SK-N-SH (cell line): ENCODE data around the gene DBNDD2. TPM values are rescaled to one million over a fixed set of nuclear protein-coding genes. Genes with fewer than 3 reads are reported as not detected.
A peak's percentile ranks its signal among the peaks of the same experiment; 100 is the strongest.

Experiments
- CTCF ChIA-PET: fragments of 300-600, 350-600 bp; formaldehyde crosslinking; extraction: SDS; loops from one replicate; lab custom pipeline; 2021; lab: Yijun Ruan, JAX
- POLR2A ChIA-PET: fragments of 350-600 bp; sonication (Branson Sonifier 250); formaldehyde crosslinking; extraction: SDS; loops from one replicate; lab custom pipeline; 2020; ENCODE audit warnings: antibody characterized with exemption, inconsistent platforms; lab: Yijun Ruan, JAX
- DNase-seq: peaks from one replicate; pipeline ENCODE4 v3.0.0; 2012
- H2AFZ ChIP-seq: fragments of 200-600 bp; sonication (generic); 2 replicates; pipeline ENCODE4 v1.8.1; 2016; ENCODE audit warnings: antibody characterized with exemption, mild to moderate bottlenecking, low read depth
- H3F3A ChIP-seq: fragments of 200-600 bp; sonication (generic); replicated peaks from 2 replicates; pipeline ENCODE3; 2016; ENCODE audit warnings: antibody characterized with exemption, mild to moderate bottlenecking; ENCODE audit not compliant: insufficient read depth
- H3K27ac ChIP-seq, 2 experiments: fragments of 200-500 bp in 1 of 2; fragments of 200-600 bp in 1 of 2; sonication (Bioruptor generic) in 1 of 2; sonication (generic), shearing (Covaris generic) in 1 of 2; 2 replicates each; pipeline versions ENCODE4 v1.5.1 to v1.6.1; 2014 to 2016; ENCODE audit warnings: low read depth in 2 of 2, inconsistent platforms in 1 of 2, low read length in 1 of 2, mild to moderate bottlenecking in 1 of 2, mixed read lengths in 1 of 2
- H3K27me3 ChIP-seq: fragments of 200-600 bp; sonication (generic), shearing (Covaris generic); 2 replicates; pipeline ENCODE4 v1.6.1; 2016; ENCODE audit warnings: mixed run types; ENCODE audit not compliant: insufficient read depth
- H3K36me3 ChIP-seq, 2 experiments: fragments of 200-500 bp in 1 of 2; fragments of 200-600 bp in 1 of 2; sonication (Bioruptor generic) in 1 of 2; sonication (generic) in 1 of 2; replicated peaks in 1 of 2; 2 replicates each; pipeline versions ENCODE3 to v1.5.1; 2014 to 2016; ENCODE audit warnings: low read length in 1 of 2, mild to moderate bottlenecking in 1 of 2; ENCODE audit not compliant: insufficient read depth in 2 of 2, control insufficient read depth in 1 of 2
- H3K4me1 ChIP-seq, 2 experiments: fragments of 200-500 bp in 1 of 2; fragments of 200-600 bp in 1 of 2; sonication (Bioruptor generic) in 1 of 2; sonication (generic), shearing (Covaris generic) in 1 of 2; 2 replicates each; pipeline versions ENCODE4 v1.5.1 to v1.6.1; 2014 to 2016; ENCODE audit warnings: low read depth in 1 of 2, low read length in 1 of 2, mixed run types in 1 of 2; ENCODE audit not compliant: insufficient read depth in 2 of 2, control insufficient read depth in 1 of 2
- H3K4me2 ChIP-seq: fragments of 200-600 bp; sonication (generic), shearing (Covaris generic); 2 replicates; pipeline ENCODE4 v1.6.1; 2017; ENCODE audit warnings: mixed run types
- H3K4me3 ChIP-seq, 2 experiments: fragments of 200-500 bp in 1 of 2; fragments of 200-600 bp in 1 of 2; sonication (Bioruptor generic) in 1 of 2; sonication (generic), shearing (Covaris generic) in 1 of 2; 2 replicates each; pipeline versions ENCODE4 v1.5.1 to v1.8.1; 2014 to 2016; ENCODE audit warnings: low read depth in 2 of 2, inconsistent platforms in 1 of 2, low read length in 1 of 2, mild to moderate bottlenecking in 1 of 2, mixed read lengths in 1 of 2, moderate library complexity in 1 of 2
- H3K79me2 ChIP-seq: fragments of 200-600 bp; sonication (generic); 2 replicates; pipeline ENCODE4 v1.8.1; 2017; ENCODE audit warnings: mild to moderate bottlenecking; ENCODE audit not compliant: insufficient read depth
- H3K9ac ChIP-seq: fragments of 200-600 bp; sonication (generic); 2 replicates; pipeline ENCODE4 v1.6.1; 2017; ENCODE audit warnings: mixed run types
- H3K9me2 ChIP-seq: fragments of 200-600 bp; sonication (generic); 2 replicates; pipeline ENCODE4 v1.6.1; 2017; ENCODE audit warnings: mixed run types
- H3K9me3 ChIP-seq: fragments of 200-600 bp; sonication (generic); 2 replicates; pipeline ENCODE4 v1.6.1; 2017; ENCODE audit warnings: mixed run types, mild to moderate bottlenecking, moderate library complexity
- H4K20me1 ChIP-seq: fragments of 200-600 bp; sonication (generic); 2 replicates; pipeline ENCODE4 v1.6.1; 2017; ENCODE audit warnings: mild to moderate bottlenecking, mixed run types; ENCODE audit not compliant: insufficient read depth
- CHD2 ChIP-seq: fragments of 150-350 bp; IDR thresholded peaks from 2 replicates; pipeline ENCODE4 v1.6.1; 2018; ENCODE audit warnings: low read length; ENCODE audit not compliant: partially characterized antibody
- EP300 ChIP-seq, 2 experiments: IDR thresholded peaks; 2 replicates each; pipeline versions ENCODE4 v1.4.0 to v1.6.1; 2012; ENCODE audit warnings: borderline replicate concordance in 1 of 2, low read depth in 1 of 2, low read length in 1 of 2
- EZH2phosphoT487 ChIP-seq: fragments of 200-600 bp; sonication (generic); IDR thresholded peaks from 2 replicates; pipeline ENCODE4 v1.6.1; 2017; ENCODE audit warnings: low read depth, mixed run types, mild to moderate bottlenecking, antibody characterized with exemption, moderate library complexity, borderline replicate concordance
- FOSL2 ChIP-seq: IDR thresholded peaks from 2 replicates; pipeline ENCODE4 v1.4.0; 2012; ENCODE audit warnings: low read depth, mild to moderate bottlenecking, moderate library complexity, borderline replicate concordance
- FOXM1 ChIP-seq: IDR thresholded peaks from 2 replicates; pipeline ENCODE4 v1.4.0; 2012; ENCODE audit warnings: low read depth, mild to moderate bottlenecking
- GATA2 ChIP-seq: sonication (generic); formaldehyde crosslinking; IDR thresholded peaks from 2 replicates; pipeline ENCODE4 v1.5.0; 2020; ENCODE audit warnings: mild to moderate bottlenecking, missing genetic modification reagents
- MXI1 ChIP-seq: IDR thresholded peaks from 2 replicates; pipeline ENCODE4 v1.6.1; 2012; ENCODE audit warnings: mild to moderate bottlenecking, low read depth, low read length, improper control_type of control experiment
- NFIC ChIP-seq: IDR thresholded peaks from 2 replicates; pipeline ENCODE4 v1.4.0; 2012; ENCODE audit warnings: borderline replicate concordance
- NRF1 ChIP-seq: IDR thresholded peaks from 2 replicates; pipeline ENCODE4 v1.6.1; 2012; ENCODE audit warnings: low read depth, mild to moderate bottlenecking, low read length
- POLR2AphosphoS5 ChIP-seq: IDR thresholded peaks from 2 replicates; pipeline ENCODE4 v1.6.1; 2012; ENCODE audit warnings: low read depth, low read length
- RCOR1 ChIP-seq: fragments of 150-350 bp; IDR thresholded peaks from 2 replicates; pipeline ENCODE4 v1.6.1; 2017; ENCODE audit warnings: antibody characterized with exemption, low read length
- RFX5 ChIP-seq: IDR thresholded peaks from 2 replicates; pipeline ENCODE4 v1.6.1; 2012; ENCODE audit warnings: mild to moderate bottlenecking, improper control_type of control experiment, low read length
- RXRA ChIP-seq: IDR thresholded peaks from 2 replicates; pipeline ENCODE4 v1.4.0; 2012; ENCODE audit warnings: low read depth, mild to moderate bottlenecking, borderline replicate concordance
- SIN3A ChIP-seq: IDR thresholded peaks from 2 replicates; pipeline ENCODE4 v1.6.1; 2012; ENCODE audit warnings: low read depth, mild to moderate bottlenecking, low read length, moderate library complexity, borderline replicate concordance
- TAF1 ChIP-seq: IDR thresholded peaks from 2 replicates; pipeline ENCODE4 v1.6.1; 2012; ENCODE audit warnings: low read depth, mild to moderate bottlenecking, low read length, moderate library complexity, borderline replicate concordance
- TCF12 ChIP-seq: IDR thresholded peaks from 2 replicates; pipeline ENCODE4 v1.4.0; 2012
- TEAD4 ChIP-seq: IDR thresholded peaks from 2 replicates; pipeline ENCODE4 v1.4.0; 2012; ENCODE audit warnings: mild to moderate bottlenecking, borderline replicate concordance; ENCODE audit not compliant: insufficient read depth
- WGBS: methylation state at CpG from one replicate; pipeline ENCODE4 v1.1.6; 2017; ENCODE audit warnings: low lambda C conversion rate; 5-methylcytosine and 5-hydroxymethylcytosine counted together
- polyA plus RNA-seq, 3 experiments: library from polyadenylated mRNA; depleted of rRNA; stranded (reverse); fragments of >200 nt; gene quantifications; 2 replicates each; pipeline ENCODE4 v1.2.3, GENCODE V29; 2012
- TF ChIP-seq, protein P1 (sequence below): IDR thresholded peaks from 2 replicates; pipeline ENCODE4 v1.4.0; 2012; ENCODE audit warnings: low read depth
- TF ChIP-seq, protein P2 (sequence below): IDR thresholded peaks from 2 replicates; pipeline ENCODE4 v1.4.0; 2012; ENCODE audit warnings: low read depth, borderline replicate concordance
- TF ChIP-seq, protein P3 (sequence below): IDR thresholded peaks from 2 replicates; pipeline ENCODE4; 2012
- TF ChIP-seq, protein P4 (sequence below): fragments of 150-350 bp; IDR thresholded peaks from 2 replicates; pipeline ENCODE4 v1.6.1; 2016; ENCODE audit warnings: mild to moderate bottlenecking, low read depth, low read length
- TF ChIP-seq, protein P5 (sequence below): fragments of 200-600 bp; sonication (generic); IDR thresholded peaks from 2 replicates; pipeline ENCODE4 v1.6.1; 2017; ENCODE audit warnings: antibody characterized with exemption, mild to moderate bottlenecking, moderate library complexity
- TF ChIP-seq, protein P6 (sequence below): IDR thresholded peaks from 2 replicates; pipeline ENCODE4 v1.6.1; 2012; ENCODE audit warnings: mild to moderate bottlenecking, low read depth, low read length, moderate library complexity

DBNDD2 gene
- polyA plus RNA-seq, 1 of the 3 experiments (the other 2 are of a cell fraction): 22.4 TPM

DNA sequence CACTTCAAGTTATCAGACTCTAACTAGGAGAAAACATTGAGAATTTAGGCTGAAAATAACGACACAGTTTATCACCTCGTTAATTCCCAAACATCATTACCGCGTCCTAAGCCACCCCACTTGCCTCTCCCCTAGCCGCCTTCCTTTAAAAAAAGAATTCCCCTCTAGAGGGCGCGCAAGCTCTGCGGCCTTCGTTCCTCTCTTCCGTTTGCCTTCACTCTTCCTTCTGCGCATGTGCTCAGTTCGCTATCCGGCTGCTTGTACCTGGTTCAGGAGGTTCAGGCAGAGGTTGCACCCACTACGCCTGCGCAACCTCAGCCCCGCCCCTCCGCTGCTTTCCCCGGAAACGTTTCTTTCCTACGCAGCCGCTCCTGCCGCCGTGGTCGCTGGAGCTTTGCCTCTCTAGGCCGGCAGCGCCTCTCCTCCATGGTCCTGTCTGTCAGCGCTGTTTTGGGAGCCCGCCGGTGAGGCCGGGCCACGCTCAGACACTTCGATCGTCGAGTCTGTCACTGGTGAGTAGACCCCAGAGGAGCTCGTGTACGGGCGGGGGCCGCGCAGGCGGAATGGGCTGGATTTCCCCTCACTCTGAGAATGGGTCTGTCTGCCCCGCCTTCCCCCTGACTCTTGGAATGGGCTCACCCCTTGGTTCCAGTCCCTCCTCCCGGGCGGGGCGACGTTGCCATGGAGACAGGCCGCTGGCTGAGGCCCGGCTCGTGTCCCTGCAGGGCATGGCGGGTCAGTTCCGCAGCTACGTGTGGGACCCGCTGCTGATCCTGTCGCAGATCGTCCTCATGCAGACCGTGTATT, 45.1 kb upstream of the DBNDD2 start, which contains the start of gene SYS1:
Gene SYS1, plus strand, starts transcription at position 353 of the 807 bp plus-strand sequence. Its CDS starts 376 bp downstream, at position 729.
- Histone ChIP-seq H3F3A (no peaks in the 10 kb centered on the region), H3K36me3 (peaks cover 21 to 30% of the 10 kb centered on the region in 2 experiments), H3K9me2 (no peaks in the 10 kb centered on the region), H3K79me2 (peaks cover 27% of the 10 kb centered on the region), H3K9me3 (no peaks in the 10 kb centered on the region), H4K20me1 (no peaks in the 10 kb centered on the region), H3K4me1 (peaks cover 0 to 11% of the 10 kb centered on the region in 2 experiments; a peak in 2 of 4 replicates), H2AFZ (peak within 1 kb of the TSS; percentile 90; the same call in 1 of the 2 replicates), H3K4me3 (peak within 1 kb of the TSS; percentile 80 to 92), H3K27ac (peak within 1 kb of the TSS; percentile 91 to 97), H3K9ac (peak within 1 kb of the TSS; percentile 85), H3K4me2 (peak within 1 kb of the TSS; percentile 92), H3K27me3 (no peaks in the 10 kb centered on the region)
- ChIA-PET POLR2A (interaction anchor here (0.6 to 2.5 kb wide), 14 partner anchors 9 to 478 kb away, joined by 3 to 21 read pairs (median 4); partner anchors contain the start of genes PIGT and YWHAB), CTCF (interaction anchor here (0.6 to 6.4 kb wide), 45 partner anchors 9 to 477 kb away, joined by 3 to 80 read pairs (median 5); partner anchors contain the start of genes SDC4 and WFDC2)
- DNase-seq: peak; percentile 96
- 2% methylated on average over 28 of the region's 55 CpGs for WGBS
- TF ChIP-seq POLR2AphosphoS5: peak; percentile 90
- no peak for TF ChIP-seq TEAD4
- no peak for TF ChIP-seq GATA2 (CRISPR knock-in tag)
- no peak for TF ChIP-seq RXRA
- TF ChIP-seq, protein P1, sequence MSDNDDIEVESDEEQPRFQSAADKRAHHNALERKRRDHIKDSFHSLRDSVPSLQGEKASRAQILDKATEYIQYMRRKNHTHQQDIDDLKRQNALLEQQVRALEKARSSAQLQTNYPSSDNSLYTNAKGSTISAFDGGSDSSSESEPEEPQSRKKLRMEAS: no peak; the same call in 1 of the 2 replicates
- TF ChIP-seq CHD2: peak; percentile 59
- TF ChIP-seq TCF12: peak; percentile 16; the same call in 1 of the 2 replicates
- 0 out of 2 replicates have a peak, but pooled peaks have one; percentile 50 for TF ChIP-seq TAF1
- TF ChIP-seq, protein P2, sequence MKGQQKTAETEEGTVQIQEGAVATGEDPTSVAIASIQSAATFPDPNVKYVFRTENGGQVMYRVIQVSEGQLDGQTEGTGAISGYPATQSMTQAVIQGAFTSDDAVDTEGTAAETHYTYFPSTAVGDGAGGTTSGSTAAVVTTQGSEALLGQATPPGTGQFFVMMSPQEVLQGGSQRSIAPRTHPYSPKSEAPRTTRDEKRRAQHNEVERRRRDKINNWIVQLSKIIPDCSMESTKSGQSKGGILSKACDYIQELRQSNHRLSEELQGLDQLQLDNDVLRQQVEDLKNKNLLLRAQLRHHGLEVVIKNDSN: no peak
- no peak for TF ChIP-seq FOSL2
- TF ChIP-seq NRF1: peak; percentile 97
- peak; percentile 98 for TF ChIP-seq MXI1
- peak; percentile 13 to 15; a peak in 1 of 4 replicates for TF ChIP-seq EP300 (IDR thresholded peaks at IDR 0.05; ENCODE audit: borderline replicate concordance in 1 of 2, low read depth in 1 of 2, low read length in 1 of 2)
- TF ChIP-seq, protein P3, sequence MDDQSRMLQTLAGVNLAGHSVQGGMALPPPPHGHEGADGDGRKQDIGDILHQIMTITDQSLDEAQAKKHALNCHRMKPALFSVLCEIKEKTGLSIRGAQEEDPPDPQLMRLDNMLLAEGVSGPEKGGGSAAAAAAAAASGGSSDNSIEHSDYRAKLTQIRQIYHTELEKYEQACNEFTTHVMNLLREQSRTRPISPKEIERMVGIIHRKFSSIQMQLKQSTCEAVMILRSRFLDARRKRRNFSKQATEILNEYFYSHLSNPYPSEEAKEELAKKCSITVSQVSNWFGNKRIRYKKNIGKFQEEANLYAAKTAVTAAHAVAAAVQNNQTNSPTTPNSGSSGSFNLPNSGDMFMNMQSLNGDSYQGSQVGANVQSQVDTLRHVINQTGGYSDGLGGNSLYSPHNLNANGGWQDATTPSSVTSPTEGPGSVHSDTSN: peak; percentile 47
- TF ChIP-seq, protein P4, sequence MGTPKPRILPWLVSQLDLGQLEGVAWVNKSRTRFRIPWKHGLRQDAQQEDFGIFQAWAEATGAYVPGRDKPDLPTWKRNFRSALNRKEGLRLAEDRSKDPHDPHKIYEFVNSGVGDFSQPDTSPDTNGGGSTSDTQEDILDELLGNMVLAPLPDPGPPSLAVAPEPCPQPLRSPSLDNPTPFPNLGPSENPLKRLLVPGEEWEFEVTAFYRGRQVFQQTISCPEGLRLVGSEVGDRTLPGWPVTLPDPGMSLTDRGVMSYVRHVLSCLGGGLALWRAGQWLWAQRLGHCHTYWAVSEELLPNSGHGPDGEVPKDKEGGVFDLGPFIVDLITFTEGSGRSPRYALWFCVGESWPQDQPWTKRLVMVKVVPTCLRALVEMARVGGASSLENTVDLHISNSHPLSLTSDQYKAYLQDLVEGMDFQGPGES: no peak
- no peak for TF ChIP-seq RFX5
- TF ChIP-seq EZH2phosphoT487: no peak
- TF ChIP-seq RCOR1: no peak
- no peak for TF ChIP-seq NFIC
- TF ChIP-seq FOXM1: no peak
- TF ChIP-seq, protein P5, sequence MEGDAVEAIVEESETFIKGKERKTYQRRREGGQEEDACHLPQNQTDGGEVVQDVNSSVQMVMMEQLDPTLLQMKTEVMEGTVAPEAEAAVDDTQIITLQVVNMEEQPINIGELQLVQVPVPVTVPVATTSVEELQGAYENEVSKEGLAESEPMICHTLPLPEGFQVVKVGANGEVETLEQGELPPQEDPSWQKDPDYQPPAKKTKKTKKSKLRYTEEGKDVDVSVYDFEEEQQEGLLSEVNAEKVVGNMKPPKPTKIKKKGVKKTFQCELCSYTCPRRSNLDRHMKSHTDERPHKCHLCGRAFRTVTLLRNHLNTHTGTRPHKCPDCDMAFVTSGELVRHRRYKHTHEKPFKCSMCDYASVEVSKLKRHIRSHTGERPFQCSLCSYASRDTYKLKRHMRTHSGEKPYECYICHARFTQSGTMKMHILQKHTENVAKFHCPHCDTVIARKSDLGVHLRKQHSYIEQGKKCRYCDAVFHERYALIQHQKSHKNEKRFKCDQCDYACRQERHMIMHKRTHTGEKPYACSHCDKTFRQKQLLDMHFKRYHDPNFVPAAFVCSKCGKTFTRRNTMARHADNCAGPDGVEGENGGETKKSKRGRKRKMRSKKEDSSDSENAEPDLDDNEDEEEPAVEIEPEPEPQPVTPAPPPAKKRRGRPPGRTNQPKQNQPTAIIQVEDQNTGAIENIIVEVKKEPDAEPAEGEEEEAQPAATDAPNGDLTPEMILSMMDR: peak; percentile 88
- peak; percentile 62 for TF ChIP-seq SIN3A
- TF ChIP-seq, protein P6, sequence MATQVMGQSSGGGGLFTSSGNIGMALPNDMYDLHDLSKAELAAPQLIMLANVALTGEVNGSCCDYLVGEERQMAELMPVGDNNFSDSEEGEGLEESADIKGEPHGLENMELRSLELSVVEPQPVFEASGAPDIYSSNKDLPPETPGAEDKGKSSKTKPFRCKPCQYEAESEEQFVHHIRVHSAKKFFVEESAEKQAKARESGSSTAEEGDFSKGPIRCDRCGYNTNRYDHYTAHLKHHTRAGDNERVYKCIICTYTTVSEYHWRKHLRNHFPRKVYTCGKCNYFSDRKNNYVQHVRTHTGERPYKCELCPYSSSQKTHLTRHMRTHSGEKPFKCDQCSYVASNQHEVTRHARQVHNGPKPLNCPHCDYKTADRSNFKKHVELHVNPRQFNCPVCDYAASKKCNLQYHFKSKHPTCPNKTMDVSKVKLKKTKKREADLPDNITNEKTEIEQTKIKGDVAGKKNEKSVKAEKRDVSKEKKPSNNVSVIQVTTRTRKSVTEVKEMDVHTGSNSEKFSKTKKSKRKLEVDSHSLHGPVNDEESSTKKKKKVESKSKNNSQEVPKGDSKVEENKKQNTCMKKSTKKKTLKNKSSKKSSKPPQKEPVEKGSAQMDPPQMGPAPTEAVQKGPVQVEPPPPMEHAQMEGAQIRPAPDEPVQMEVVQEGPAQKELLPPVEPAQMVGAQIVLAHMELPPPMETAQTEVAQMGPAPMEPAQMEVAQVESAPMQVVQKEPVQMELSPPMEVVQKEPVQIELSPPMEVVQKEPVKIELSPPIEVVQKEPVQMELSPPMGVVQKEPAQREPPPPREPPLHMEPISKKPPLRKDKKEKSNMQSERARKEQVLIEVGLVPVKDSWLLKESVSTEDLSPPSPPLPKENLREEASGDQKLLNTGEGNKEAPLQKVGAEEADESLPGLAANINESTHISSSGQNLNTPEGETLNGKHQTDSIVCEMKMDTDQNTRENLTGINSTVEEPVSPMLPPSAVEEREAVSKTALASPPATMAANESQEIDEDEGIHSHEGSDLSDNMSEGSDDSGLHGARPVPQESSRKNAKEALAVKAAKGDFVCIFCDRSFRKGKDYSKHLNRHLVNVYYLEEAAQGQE: no peak
